HG02885 (cell line): ENCODE results near the gene WFIKKN1.

Experiments
- ATAC-seq: cut with Tn5 transposase; IDR thresholded peaks from one replicate; pipeline ENCODE4 v1.9.1; 2021; ENCODE audit warnings: mild to moderate bottlenecking; ENCODE audit not compliant: unreplicated experiment, poor library complexity

Gene WFIKKN1

DNA sequence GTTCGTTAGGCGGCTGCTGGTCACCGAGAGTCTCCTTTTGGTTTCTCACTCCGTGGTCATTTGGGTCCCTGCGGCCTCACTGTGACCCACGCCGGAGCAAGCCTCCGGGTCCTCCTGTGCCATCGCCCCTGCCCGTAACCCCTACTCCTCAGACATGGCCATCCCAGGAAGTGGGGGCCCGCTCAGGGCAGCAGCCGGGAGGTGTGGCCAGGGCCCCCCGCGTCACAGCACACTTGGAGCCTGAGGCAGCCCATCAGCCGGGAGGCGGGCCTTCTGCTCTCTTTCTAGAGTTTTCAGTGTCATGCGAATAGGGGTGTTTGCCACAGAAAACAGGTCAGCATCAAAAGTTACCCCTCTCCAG lies 7.9 kb upstream of the WFIKKN1 start:
- no peak for ATAC-seq

DNA sequence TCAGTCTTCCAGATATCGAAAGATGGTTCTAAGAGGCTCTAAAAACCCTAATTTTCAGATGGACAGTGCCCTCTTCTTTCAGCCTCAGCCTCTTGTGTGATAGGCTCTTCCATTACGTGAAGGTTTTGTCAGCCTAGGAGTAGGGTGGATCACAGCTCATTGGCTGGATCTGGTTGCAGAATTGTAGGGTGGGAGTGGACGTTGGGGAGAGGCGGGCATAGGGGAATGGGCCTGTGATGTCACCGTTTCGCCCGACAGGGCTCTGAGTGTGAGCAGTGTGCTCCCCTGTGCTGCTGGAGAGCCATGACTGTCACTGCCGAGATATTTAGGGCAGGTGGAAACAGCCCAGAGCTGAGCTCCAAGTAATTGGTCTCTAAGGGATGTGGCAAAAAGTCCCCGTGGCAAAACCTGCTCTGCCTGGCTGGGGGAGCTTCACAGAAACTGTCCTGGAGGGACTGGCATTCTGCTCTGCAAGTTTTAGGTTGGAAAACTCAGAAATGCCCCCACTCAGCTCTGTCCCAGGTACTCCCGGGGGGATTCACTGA lies 6.2 kb upstream of the WFIKKN1 start:
- ATAC-seq: no peak

DNA sequence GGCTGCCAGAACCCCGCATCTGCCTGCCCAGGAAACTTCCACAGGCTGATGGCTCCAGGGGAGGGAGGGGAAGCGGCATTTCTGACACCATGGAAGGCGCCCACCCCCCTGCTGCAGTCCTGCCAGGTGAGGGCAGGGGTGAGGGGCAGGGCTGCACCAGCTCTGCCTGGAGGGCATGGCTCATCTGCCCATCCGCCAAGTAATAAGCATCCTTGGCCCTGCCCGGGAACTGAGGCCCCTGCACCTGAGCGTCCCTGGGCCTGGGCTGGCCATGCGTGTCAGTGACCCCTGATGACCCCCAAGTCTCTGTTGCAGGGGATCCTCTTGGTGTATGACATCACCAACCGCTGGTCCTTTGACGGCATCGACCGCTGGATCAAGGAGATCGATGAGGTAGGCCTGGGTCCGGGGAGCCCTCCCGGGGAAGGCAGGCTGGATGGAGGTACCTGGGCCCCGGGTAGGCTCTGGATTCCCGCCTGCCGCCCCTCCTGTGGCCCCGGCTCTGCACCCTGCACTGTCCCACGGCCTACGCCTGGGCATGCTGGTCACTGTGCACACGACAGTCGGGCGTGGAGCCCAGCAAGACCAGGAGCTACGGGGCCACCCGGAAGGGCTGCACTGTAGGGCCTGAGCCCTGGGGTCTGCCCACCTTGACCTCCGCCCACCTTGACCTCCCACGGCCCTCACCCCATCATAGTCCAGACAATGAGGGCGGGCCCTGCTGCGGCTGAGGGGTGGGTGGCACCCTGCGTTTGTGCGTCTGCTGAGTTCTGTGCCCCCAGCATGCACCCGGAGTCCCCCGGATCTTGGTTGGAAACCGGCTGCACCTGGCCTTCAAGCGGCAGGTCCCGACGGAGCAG lies 5.4 kb upstream of the WFIKKN1 start:
- no peak for ATAC-seq

DNA sequence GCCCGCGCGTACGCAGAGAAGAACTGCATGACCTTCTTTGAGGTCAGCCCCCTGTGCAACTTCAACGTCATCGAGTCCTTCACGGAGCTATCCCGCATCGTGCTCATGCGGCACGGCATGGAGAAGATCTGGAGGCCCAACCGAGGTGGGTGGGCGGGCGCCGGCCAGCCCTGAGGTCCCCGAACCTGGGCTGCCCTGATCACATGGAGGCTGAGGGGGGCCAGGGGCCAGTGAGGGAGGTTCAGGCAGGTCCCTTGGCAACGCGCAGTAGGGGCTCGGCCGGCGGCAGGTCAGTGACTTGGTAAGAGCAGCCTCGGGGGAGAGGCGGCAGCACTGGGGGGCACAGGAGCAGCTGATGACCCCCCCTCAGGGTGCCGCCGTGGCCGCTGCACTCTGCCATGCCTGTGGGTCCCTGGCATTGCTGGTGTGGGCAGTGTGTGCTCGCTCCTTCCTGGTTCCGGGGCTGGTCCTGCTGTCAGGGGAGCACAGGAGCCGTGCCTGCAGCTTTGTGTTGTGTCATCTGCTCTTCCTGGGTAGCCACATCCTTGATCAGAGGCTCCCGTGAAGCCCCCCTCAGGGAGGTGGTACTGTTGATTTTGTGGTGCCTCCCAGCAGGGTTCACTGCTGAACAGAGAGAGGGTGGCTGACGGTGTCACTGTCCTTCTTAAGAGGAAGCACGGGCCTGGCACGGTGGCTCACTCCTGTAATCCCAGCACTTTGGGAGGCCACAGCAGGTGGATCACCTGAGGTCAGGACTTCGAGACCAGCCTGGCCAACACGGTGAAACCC lies 4.6 kb upstream of the WFIKKN1 start:
- ATAC-seq: no peak

DNA sequence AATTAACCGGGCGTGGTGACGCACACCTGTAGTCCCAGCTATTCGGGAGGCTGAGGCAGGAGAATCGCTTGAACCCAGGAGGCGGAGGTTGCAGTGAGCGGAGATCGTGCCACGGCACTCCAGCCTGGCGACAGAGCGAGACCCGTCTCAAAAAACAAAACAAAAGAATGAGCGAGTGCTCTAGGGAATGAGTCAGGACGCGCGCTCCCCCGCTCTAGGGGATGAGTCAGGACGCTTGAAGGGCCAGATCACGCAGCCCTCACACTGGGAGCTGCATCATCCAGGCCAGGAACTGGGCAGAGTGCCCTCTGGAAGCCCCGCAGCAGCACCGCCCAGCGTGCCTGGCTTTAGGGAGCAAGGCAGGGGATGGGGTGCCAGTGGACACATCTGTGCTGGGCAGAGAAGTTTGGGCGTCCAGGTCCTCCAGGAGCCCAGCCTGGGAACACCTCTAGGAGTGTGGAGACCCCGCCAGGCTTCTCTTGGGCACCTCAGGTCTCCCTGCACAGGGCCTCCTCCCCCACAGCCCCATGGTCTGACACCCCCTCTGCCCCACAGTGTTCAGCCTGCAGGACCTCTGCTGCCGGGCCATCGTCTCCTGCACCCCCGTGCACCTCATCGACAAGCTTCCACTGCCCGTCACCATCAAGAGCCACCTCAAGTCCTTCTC lies 3.9 kb upstream of the WFIKKN1 start:
- ATAC-seq: no peak

DNA sequence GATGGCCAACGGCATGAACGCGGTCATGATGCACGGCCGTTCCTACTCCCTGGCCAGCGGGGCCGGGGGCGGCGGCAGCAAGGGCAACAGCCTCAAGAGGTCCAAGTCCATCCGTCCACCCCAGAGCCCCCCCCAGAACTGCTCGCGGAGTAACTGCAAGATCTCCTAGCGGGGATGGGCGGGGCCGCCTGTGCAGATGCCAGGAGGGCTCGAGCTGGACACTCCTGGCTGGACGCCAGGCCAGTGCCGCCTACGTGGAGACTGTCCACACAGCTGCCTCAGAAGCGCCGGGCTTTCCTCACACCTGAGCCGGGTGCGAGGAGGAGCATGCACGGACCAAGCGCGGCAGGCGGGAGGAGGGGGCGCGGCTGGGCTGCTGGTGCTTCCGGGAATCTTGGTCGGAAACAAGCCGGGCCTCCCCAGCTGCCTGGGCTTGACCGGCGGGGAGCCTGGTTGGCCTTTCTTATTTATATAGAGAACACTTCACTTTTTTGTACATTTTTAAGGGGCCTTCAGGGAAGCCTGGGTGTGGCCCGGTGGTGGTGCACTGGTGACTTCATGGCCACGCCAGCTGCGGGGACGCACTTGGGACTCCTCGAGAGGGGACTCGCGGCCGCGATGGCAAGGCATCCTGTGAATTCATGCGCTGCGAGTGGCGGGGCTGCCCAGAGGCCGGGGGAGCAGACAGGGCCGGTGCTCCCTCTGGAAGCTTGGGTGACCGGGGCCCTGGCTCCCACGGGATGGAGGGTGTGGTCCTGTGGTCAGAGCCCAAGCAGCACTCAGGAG lies 3.1 kb upstream of the WFIKKN1 start:
- ATAC-seq: no peak

DNA sequence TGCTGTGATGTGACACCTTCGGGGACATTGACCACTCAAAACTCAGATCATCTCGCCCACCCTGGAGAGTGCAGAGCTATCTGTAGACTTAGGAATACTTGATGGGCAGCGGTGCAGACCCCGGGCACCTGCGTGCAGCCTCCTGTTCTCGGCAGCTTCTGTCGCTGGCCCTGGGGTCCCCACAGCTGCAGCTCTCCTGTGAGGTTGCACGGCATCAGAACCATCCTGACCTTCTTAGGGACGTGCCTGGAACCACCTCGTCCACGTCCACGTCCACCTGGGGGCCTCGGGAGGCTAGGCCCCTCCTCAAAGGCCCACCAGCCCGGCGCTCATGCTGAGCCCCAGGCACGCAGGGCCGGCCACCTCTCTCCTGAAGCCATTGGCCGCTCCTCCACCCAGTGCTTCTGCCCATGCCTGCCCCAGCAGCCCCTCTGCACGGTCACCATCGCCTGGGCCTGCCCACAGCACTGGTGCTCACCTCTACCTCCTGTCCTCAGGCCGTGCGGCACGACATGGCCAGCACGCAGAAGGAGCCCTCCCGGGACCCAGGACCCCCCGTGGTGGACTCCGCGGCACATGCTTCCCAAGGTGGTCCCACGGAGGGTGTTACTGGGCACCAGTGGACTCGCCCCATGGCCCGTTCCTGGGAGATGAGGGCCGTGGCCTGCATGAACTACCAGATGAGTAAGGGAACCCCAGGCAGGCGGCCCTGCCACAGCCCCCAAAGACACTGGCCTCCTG lies 2.3 kb upstream of the WFIKKN1 start:
- ATAC-seq: no peak

DNA sequence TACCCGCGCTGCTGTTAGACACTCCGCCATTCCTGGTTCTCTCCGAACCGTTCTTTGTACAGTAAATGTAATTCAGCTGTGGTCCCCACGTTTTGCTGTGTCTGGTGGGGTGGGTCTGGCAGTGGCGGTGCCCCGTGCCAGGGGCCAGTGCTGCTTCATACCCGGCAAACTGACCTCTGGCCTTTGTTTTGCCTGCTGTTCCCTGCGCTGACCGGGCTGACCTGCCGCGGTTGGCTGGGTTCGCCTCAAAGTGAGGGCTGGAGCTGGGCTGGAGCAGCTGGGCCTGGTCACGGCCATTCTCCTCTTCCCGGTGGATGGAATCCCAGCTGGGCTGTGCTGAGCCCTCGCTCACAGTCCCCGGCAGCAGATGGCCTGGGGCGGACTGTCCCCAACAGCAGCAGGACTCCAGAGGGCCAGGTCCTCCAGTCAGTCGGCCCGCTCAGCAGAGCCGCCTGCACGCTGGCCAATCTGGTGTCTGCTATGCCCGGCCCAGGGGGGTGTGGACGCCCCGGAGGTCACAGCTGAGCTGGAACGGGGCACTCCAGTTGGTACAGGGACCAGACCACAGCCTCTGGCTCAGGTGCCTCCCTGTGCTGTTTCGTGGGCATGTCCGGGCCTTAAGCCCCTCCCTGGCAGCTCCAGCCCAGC lies 1.5 kb upstream of the WFIKKN1 start:
- ATAC-seq: no peak

DNA sequence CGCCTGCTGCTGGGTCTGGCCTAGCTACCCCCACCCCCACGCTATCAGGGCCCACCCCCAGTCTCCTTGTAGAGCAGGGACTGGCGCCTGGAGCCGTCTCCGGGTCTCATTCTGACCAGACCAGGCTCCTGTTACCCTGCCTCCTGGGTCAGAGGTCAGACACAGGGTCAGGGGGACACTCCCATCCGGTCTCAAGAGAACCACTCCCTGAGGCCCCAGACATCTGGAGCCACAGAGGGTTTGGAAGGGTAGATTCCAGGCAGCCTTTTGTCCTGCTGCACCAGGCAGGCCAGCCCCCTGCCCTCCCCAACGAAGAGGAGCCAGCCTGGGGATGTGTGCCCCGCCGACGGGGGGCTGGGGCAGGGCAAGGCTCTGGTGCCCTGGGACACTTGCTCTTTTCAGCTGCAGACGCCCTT lies 944 bp upstream of the WFIKKN1 start:
- no peak for ATAC-seq

DNA sequence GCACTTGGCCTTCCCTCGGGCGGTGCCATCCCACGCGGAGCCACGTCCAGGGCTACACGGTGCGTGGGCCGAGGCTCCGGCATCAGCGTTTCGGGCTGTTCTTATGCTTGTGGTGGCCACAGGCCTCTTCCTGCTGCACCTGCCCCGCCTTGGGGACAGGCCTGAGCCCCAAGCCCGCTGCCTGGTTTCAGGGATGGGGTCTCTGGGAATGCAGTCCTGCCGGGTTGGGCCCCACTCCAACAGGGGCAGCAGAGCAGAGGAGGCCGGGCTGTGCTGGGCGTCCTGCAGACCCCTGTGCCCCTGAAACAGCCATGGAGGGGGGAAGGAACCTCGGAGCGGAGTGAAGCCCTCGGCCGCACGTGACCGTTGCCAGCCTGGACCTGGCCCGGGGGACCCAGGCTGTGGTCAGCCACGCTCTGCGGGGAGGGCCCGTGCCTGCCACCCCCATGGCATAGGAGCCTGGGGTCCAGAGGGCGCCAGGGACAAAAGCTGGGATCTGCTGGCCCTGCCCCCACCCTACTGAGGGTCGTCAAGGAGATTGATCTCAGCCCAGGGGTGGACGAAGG lies 453 bp upstream of the WFIKKN1 start:
- no peak for ATAC-seq

DNA sequence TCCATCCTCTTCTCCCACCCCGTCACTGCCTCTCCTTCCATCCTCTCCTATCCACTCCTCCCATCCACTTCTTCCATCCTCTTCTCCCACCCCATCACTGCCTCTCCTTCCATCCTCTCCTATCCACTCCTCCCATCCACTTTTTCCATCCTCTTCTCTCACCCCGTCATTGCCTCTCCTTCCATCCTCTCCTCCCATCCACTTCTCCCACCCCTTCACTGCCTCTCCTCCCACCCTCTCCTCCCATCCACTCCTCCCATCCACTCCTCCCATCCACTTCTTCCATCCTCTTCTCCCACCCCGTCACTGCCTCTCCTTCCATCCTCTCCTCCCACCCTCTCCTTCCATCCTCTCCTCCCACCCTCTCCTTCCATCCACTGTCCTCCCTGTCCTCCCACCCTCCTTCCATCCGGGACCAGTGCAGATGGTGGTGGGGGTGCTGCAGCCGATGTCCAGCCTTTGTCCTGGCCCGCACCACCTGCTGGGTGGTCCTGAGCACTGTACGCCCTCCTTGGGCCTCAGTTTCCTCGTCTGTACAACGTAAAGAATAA lies 1.1 kb downstream of the WFIKKN1 start:
- ATAC-seq: no peak

DNA sequence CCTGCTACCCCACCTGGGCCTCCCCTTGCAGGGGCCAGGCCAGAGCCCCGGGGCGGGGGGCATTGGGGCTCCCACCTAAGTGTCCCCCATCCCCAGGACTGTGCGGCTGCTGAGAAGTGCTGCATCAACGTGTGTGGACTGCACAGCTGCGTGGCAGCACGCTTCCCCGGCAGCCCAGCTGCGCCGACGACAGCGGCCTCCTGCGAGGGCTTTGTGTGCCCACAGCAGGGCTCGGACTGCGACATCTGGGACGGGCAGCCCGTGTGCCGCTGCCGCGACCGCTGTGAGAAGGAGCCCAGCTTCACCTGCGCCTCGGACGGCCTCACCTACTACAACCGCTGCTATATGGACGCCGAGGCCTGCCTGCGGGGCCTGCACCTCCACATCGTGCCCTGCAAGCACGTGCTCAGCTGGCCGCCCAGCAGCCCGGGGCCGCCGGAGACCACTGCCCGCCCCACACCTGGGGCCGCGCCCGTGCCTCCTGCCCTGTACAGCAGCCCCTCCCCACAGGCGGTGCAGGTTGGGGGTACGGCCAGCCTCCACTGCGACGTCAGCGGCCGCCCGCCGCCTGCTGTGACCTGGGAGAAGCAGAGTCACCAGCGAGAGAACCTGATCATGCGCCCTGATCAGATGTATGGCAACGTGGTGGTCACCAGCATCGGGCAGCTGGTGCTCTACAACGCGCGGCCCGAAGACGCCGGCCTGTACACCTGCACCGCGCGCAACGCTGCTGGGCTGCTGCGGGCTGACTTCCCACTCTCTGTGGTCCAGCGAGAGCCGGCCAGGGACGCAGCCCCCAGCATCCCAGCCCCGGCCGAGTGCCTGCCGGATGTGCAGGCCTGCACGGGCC lies 1.9 kb downstream of the WFIKKN1 start:
- no peak for ATAC-seq

DNA sequence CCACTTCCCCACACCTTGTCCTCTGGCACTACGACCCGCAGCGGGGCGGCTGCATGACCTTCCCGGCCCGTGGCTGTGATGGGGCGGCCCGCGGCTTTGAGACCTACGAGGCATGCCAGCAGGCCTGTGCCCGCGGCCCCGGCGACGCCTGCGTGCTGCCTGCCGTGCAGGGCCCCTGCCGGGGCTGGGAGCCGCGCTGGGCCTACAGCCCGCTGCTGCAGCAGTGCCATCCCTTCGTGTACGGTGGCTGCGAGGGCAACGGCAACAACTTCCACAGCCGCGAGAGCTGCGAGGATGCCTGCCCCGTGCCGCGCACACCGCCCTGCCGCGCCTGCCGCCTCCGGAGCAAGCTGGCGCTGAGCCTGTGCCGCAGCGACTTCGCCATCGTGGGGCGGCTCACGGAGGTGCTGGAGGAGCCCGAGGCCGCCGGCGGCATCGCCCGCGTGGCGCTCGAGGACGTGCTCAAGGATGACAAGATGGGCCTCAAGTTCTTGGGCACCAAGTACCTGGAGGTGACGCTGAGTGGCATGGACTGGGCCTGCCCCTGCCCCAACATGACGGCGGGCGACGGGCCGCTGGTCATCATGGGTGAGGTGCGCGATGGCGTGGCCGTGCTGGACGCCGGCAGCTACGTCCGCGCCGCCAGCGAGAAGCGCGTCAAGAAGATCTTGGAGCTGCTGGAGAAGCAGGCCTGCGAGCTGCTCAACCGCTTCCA lies 2.7 kb downstream of the WFIKKN1 start:
- ATAC-seq: no peak

DNA sequence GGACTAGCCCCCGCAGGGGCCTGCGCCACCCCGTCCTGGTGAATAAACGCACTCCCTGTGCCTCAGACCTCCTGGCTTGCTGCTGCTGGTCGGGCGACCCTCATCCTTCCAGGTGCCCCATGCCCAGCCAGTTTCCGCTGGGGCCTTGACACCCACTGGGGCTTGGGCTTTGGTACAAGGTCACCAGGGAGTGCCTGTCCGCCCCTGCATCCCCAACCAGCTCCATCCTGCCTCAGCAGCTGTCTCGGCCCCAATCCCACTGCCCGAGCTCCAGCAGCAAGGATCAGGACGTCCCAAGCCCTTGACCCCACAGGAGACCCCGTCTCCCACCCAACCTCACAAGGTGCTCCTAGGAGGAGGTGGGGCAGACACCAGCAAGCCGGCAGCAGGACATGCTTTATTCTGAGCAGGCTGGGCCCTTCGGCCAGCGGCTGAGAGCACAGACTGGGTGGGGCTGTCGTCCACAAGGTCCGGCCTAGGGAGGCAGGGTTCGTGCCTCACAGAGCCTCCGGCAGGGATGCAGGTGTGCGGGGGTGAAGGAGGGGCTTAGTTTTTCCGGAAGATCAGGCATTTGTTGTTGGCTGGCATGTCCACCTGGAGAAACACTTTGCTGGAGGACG lies 3.4 kb downstream of the WFIKKN1 start:
- no peak for ATAC-seq

DNA sequence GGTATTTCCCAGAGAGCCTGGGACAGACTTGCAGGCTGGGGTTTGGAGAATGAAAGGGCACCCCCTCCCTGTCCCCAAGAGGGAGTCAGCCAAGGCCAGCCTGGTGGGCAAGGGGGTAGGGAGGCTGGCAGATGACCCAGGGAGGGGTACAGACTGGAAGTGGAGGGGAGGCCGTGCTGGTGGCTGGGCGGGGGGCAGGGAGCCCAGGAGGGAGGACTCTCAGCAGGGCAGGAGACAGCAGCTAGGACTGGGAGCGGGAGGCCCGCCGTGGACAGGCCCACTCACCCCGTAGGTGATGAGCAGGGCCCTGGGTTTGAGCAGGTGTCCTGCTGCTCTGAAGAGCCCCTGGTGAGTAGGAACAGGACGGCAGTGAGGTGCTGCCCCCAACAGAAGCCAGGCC lies 4.2 kb downstream of the WFIKKN1 start:
- no peak for ATAC-seq

DNA sequence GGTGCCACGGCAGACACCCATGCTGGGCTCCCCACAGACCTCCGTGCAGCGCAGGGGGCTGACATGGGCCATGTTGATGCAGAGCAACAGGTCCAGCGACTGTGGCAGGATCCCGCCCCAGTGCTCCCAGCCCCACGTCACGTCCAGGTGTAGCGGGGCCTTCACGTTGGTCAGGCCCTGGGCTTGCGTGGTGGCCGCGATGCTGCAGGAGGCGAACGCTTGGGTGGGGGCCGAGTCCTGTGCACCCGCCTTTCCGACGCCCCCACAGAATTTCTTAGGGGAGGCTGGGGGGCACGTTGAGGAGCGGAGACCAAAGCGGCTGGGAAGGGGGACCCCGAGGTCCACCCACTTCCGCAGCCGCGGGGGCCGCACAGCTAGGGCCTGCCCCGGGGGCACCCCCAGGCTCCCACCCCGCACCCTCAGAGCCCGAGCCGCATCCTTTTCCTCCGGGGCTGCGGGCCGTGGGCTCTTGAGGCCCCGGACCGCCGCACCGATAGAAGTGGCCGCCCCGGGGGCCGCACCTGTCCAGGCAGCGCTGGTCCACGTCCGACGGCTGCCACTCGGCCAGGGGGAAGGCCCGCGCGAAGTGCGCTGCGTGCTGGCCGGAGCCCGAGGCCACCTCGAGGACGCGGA lies 4.9 kb downstream of the WFIKKN1 start:
- ATAC-seq: peak; percentile 12
